EL (cell line): ENCODE measurements around the gene TENM3.
A peak's percentile ranks its signal among the peaks of the same experiment; 100 is the strongest.

Source experiments
- DNase-seq: peaks from one replicate; pipeline ENCODE4 v3.0.0-alpha.2; 2016

The TENM3 gene

DNA sequence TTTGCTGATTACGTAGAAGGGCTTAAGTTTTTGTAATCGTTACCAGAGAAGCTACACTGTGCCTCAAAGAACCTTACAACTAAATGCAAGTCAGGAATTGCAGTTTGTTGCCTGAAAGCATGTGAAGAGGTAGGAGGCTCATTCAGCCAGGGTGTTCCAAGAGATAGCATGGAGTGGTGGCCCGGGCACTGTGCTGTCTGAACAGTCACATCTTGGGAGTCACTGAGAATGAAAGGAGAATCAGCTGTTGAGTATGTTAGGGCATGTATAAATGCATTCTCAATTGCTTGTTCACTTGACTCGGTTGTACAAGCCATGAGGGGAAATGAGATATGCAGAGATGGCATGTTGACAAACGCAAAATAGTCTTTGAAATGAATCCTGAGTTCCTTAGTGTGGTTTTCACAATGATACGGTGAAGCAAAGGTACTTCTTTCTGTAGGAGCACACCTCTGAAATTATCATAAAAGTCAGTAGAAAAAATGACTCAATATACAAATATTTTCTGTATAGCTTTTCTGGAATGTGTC is 513.0 kb downstream of the TENM3 start:
- DNase-seq: no peak

DNA sequence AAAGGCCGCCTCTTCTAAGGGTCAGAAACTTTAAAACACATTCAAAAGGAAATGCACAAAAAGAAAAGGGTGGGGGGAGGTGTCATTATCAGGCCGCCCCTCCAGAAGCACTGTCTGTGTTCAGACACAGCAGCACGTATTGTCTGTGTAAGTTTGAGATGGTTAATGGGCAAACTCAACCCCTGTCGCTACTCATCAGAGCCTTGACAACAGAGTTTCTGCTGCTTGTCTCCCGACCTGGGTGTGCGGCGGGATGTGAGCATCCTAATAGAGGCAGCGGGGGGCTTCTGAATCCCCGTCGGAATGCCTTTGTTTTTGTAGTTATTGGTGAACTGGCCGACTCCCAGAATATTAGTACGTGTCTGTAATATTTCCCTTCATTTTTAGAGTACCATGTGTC is 515.1 kb downstream of the TENM3 start:
- no peak for DNase-seq

DNA sequence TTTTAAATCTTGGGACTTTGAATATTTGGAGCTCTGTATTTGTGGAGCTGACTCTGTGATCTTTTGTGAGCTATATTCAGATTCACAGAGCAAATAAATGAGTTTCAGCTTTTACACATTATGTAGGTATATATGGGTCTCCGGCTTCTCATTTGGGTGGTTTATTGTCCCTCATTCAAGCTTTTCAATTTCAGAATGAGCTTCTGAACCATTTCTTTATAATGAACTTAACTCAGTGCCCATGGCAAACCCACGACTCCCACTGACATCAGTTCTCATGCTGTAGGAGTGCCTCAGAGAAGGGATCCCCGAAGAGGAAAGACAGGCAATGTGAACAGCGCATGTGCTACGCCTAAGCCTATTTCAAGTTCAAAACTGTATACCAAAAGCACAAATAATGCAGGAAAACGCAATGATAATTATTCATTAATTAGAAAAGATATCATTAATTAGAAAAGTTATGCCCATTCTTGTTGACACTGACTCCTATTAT is 517.4 kb downstream of the TENM3 start:
- no peak for DNase-seq

DNA sequence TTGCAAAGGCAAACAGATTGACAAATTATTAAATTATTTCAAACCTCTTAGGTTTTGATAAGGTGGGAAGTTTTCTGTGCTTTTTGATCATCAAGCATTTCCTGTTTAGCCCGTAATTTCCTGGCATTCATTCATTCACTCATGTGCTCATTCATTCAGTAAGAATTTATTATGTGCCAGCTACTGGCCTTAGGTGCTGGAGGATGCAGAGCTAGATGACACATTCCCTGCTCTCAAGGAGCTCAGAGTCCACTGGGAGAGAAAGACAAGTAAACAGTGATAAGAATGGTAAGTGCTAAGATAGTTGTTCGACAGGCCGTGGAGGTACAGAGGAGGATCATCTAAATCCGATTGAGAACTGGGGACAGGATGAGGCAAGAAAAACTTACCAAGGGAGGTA is 520.9 kb downstream of the TENM3 start:
- peak; percentile 47 for DNase-seq

DNA sequence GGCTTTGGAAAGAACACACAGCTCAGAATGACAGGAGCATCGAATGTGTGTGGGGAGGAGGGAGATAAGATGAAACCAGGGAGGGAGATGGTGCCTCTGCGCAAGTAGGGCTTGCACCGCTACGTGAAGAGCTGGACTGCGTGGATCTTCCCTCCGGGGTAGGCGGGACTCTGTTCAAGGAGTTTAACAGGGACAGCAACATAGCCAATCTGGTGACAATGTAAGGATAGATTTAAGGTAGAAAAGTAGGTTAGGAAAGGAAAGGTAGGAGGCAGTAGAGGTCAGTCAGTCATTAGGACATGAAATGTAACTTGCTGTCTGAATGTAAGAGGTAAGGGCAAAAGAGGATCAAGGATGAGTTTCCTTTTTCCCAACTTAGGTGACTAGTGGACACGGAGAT is 521.4 kb downstream of the TENM3 start:
- DNase-seq: no peak

DNA sequence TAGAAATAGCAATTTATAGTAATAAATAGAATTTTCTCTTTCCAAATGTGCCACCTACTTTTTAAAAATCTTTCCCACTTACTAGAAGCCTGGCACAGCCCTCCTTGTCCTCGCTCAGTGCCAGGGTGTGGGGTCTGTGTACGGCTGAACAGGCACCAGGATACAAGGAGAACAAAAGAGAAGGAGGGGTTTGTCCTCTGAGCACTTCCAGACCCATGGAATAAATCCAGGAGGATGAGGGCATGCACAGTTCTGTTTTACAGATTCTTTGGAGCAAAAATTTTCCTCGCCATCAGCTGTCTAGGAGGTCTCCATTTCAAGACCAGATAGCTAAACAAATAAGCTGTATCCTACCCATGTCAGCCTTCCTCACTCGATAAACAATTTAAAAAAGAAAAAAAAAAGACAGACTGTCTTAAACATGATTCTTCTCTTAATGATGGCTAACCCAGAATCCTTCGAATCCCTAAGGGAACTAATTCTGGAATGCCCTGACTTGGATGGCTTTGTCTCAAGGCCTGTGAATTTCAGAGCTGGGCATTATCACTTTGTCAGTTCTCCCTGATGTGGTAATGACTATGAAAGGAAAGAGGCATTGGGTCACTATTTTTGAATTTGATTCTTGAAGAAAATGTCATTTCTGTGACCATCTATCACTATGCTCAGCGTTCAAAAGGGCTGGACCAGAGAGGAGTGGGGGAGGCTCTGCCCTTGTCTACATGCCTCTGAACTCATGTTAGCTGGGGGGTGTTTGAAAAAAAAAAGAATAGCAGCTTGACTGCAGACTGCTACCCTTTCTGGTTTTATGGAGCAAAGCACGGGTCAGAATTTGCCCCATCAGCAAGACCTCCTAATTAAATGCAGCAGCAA is 523.0 kb downstream of the TENM3 start:
- DNase-seq: no peak

DNA sequence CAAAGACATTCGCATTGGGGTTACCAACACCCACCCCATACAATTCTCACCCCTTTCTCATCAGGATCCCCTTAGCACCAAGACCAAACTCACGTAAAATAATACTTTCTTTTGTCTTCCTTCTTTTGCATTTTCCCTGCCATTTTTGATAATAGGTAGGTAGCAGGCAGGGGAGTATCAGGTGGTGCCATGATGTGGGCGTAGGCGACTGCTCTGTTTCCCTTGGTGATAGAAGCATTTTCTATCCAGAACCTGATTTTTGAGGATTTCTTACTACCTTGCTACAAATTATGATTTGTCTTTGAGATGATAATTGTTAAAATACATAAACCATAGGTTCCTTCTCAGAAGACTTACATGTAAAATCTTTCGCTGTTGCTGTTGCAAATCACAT is 523.7 kb downstream of the TENM3 start:
- DNase-seq: no peak

DNA sequence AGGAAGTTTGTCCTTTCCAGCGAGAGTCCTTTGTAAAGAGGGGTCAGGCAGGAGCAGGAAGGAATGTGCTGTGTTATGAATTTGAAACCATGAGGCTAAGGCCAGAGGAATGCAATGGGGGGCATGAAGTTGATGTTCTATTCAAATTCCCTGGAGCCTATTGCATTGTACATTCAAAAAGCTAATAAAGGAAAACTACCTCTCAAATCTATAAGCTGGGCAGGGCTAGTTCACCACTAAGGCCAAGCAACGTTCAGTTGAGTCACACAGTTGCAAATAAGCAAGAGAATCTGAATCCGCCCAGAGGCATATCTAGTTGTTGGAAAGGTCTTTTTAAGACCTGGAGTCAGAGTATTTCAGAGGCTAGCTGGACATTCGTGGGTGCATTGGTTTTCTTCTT is 525.6 kb downstream of the TENM3 start:
- DNase-seq: peak; percentile 7

DNA sequence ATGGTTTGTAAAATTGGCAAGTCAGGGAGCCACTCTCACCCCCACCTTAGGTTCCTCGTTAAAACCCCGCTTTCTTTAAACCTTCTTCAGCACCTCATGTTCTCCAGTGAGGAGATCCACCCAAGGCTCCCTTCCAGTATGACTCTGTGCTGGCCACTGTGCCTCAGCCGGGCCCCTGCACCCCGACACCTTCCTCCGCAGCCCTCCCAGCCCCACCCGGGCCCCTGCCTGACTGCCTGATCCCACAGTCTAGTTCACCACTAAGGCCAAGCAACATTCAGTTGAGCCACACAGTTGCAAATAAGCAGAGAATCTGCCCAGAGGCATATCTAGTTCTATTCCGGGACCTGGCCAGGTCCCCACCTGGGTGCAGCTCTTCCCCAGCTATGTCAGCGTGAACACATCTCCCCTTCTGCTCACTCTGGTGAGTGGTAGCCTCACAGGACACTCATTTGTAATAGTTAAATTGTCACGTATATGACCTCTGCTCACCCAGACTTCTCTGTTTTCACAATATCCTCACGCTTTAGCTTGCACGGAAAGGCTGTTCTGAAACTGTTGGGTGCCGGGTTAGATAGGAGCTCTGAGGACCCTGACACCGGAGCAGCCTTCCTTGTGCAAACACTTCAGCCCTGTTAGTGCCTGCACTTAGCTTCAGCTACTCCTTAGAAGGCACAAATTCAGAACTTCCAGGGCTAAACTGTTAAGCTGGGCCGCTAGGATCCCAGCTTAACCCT is 527.2 kb downstream of the TENM3 start:
- DNase-seq: no peak

DNA sequence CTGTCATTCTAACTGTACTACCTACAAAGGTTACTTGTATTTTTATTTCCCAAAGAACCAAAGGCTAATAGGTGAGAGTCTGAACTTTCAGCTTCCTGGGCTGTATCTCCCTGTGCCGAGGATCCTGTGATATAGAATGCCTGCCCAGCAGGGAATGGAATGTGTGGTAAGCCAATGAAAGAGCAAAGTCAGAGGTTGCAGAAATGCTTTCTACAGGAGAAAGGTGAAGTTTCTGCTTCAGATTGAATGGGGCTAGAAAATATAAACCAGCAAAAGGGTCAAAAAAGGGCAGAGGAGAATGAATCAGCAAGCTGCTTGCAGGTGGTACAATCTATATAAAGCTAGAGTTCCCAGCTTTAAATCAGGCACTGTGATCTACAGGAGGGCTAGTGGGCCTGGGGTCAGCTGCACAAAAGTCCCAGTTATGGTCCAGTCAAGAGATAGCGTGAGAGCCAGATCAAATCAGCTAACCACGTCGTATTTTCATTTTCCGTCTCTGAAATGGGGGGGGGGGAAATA is 527.9 kb downstream of the TENM3 start:
- no peak for DNase-seq

DNA sequence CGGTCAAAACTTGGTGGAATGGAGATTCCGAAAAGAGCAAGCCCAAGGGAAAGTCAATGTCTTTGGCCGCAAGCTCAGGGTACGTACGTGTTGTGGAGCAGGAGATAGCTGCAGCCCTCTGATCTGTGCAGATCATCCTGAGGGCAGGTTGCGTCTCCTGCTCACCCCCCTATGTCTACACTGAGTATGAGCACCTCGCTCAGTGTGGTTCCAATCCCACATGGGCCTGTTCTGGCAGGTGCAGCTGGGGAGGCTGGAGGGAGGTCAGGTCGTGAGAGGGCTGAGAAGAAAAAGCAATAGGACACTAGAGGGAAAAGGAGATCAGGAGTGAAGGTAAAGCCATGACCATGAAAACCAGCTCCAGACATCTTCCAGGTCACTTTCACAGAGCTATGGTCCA is 531.9 kb downstream of the TENM3 start:
- DNase-seq: no peak

DNA sequence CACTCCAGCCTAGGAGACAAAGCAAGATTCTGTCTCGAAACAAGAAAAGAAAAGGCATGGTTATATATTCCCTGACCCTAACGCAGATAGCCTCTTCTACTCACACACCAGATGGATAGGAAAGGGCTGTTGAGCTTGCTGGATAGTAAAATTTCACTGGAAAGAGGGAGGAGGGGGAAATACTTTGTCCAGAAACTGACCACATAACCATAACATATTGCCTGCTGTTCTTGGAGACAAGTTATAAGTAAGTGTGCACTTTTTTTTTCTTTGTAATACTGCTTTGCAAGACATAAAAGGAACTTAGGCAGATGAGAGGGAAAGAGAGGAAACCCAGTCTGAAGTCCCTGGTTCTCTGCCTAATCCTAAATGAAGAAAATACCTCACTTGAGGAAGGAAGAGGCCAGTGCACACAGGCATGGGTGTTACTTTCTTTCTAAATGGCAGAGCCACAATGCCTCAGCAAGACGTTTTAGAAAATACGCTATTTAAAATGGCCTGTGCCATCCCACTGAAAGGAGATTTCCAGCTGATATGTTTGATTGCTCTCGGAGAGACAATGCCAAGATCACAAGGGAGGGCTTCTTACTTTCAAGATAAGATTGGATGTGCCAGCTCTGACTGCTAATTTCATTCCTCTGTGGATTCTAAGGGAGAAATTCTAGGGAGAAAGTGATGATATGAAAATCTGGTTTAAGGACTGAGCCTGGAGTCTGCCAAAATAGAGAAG is 533.3 kb downstream of the TENM3 start:
- DNase-seq: no peak

DNA sequence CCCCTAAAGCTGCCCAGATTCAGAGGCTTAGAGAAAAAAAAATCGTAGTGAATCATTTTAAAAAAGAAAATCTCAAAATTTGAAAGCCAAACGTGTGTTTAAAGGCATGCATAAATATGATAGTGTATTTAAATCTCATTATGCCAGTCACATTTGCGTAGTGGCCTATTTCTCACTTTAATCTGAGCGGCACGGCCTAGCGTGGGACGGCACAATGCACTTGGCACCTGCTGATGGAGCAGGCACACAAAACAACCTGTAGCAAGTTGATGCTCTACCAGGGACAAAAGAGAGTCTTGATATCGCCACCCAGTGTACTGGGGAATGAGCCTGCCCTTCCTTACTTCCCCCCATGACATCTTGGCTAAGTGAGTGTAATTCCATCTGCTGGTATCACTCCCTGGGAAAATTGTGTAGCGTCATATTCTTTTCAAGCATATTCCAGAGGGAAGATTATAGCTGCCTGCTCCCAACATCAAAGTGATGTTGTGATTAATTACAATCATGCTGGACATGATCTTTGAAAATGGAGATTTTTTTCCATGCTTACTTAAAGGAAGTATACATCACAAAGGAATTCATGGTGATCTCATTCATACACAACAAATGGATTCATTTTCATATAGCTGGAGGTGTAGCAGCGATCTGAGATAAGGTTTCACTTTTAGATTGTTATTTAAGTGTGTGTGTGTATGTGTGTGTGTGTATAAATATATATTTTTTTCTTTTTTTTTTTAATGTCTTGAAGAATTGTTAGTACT is 535.2 kb downstream of the TENM3 start:
- peak; percentile 3 for DNase-seq

DNA sequence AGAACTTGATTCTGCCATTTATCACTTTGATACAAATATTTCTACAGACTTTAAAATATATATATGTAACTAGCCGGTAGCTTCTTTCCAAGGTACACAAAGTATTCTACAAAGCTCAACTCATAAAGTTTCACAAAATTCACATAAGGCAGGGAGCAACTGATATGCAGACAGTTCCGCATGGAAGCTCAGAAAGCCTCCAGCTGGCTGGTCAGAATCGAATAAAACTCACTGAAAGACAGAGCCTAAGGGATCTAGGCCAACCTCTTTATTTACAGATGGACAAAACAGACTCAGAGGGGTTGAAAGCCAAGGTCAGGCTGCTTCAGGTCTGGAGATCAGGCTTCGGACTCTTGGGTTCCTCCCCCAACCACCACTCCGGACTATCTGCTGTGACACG is 543.8 kb downstream of the TENM3 start:
- no peak for DNase-seq

DNA sequence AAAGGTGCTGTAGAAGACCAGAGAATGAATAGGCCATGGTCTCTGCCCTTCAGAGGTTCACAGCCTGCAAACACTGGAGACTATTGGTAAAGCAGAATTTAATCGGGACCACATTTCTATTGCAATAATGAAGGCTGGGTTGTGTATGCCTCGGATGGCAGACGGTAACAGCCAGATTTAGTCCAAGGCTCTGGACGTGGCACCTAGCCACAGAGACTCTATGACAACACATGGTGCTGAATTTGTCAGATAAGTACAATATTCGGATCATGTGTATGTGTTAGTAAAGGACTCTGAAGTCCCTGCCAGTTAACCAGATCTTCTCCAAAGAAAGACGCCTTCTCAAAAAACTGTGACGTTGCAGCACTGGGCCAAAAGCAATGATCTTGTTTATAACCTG is 545.0 kb downstream of the TENM3 start:
- DNase-seq: no peak

DNA sequence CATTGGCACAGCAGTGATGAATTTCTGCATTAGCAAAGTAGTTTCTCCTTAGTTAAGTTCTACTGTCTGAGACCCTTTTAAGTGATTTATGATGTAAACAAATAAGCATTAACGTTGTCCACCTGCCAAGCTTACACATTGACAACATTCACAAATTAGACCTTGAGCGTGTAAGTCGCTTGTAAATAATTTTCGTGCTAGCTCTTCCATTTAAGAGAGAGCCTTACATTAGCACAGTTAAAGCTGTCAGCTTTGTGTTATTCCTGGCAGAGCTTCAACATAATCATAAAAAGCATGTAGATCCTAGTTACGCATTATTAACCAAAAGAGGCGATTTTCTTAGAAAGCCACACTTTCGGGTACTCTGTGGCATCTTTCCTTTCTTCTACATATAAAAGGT is 546.3 kb downstream of the TENM3 start:
- no peak for DNase-seq

DNA sequence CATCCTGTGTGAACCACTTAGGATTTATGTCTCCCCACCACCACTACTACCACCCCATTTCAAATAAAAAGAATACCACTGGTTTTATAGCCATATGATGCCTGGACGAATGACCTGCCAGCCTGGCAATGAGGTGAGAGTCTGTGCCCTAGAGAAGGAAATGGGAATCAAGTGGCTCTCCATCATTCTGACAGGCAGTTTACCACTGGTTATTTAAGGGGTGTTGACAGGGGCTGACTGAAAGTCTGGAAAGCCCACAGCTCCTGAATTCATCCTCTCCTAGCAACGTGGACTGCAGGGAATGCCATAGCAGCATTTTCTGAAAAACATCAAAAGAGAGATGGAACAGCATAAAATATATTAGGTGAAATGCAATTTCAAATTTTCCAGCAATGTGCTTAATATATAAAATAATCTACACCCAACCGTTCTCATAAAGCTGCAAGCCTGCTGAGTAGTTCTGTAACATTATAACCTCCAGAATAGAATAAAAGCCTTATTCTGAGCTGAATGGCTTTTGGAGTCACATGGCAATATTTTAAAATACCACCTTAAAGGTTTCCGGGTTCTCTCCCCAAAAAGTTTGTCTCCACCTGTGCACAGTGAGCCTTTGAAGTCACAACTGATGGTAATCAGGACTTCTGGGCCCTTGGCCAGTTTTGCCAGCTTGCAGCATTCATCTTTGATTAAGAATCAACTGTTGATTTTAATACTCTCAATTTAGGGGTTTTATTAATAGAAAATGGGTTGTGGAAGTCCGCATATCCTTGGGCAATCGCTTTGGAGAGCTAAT is 552.4 kb downstream of the TENM3 start:
- no peak for DNase-seq

DNA sequence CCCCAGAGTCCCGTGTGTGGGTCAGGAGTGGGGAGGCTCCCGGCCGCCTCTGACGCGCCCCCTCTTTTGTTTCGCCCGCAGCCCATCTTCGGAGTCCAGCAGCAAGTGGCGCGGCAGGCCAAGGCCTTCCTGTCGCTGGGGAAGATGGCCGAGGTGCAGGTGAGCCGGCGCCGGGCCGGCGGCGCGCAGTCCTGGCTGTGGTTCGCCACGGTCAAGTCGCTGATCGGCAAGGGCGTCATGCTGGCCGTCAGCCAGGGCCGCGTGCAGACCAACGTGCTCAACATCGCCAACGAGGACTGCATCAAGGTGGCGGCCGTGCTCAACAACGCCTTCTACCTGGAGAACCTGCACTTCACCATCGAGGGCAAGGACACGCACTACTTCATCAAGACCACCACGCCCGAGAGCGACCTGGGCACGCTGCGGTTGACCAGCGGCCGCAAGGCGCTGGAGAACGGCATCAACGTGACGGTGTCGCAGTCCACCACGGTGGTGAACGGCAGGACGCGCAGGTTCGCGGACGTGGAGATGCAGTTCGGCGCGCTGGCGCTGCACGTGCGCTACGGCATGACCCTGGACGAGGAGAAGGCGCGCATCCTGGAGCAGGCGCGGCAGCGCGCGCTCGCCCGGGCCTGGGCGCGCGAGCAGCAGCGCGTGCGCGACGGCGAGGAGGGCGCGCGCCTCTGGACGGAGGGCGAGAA is 556.5 kb downstream of the TENM3 start:
- no peak for DNase-seq

DNA sequence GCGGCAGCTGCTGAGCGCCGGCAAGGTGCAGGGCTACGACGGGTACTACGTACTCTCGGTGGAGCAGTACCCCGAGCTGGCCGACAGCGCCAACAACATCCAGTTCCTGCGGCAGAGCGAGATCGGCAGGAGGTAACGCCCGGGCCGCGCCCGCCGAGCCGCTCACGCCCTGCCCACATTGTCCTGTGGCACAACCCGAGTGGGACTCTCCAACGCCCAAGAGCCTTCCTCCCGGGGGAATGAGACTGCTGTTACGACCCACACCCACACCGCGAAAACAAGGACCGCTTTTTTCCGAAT is 557.0 kb downstream of the TENM3 start:
- DNase-seq: no peak

DNA sequence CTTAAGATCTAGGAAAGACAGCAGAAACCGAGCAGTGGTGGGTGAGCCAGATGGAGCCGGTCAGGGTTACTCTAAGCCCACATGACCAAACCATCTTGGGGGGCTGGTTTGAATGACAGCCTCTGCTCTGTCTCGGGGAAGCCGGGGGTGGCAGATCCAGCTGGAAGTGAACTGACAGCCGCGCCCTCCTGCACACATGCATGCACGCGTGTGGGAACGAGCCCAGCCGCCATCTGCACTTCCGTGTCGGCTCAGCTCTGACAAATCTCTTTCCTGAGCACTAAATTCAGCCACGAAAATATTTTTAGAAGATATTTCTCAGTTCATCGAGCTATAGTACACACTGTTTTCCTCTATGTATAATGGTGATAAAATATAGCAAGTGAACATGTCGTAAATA is 558.4 kb downstream of the TENM3 start:
- DNase-seq: no peak

DNA sequence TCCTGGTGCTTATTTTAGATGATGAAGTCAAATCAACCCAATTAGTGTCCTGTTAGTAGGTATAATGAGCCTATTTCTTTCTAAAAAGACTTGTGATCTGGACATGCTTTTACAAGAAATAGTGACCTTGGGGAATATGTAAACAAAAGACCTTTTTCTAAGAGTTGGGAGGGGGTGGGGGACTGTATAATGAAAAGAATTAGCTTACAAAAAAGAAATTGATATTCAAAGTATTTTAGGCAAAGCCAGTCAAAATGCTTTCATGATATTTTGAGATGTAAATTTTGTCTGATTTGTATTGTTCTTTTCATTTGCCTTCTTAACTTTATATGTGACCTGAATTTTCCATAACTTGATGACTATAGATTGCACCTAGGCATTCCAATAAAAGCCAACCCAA is 559.4 kb downstream of the TENM3 start:
- DNase-seq: no peak
